ENCODE data around the gene MOBP.

Gene MOBP

GRCh38 chr3:39501059-39501458 lies 33.6 kb downstream of the MOBP start:
- DNase-seq: no peak

- DNase-seq: no peak
Measured at GRCh38 chr3:39501968-39502837, 34.7 kb downstream of the MOBP start.

- no peak for DNase-seq
Measured at GRCh38 chr3:39502838-39503145, 35.3 kb downstream of the MOBP start.

- DNase-seq: no peak
Measured at GRCh38 chr3:39505866-39506742, 38.6 kb downstream of the MOBP start.

- no peak for DNase-seq
Measured at GRCh38 chr3:39506863-39507262, 39.4 kb downstream of the MOBP start.

- no peak for DNase-seq
Measured at GRCh38 chr3:39513791-39514369, 46.4 kb downstream of the MOBP start.

- DNase-seq: no peak
Measured at GRCh38 chr3:39515681-39516441, 48.4 kb downstream of the MOBP start.

- DNase-seq: no peak
Measured at GRCh38 chr3:39519103-39519502, 51.6 kb downstream of the MOBP start.

- DNase-seq: no peak
Measured at GRCh38 chr3:39519554-39520288, 52.2 kb downstream of the MOBP start.

- no peak for DNase-seq
Measured at GRCh38 chr3:39521456-39521855, 54.0 kb downstream of the MOBP start.

GRCh38 chr3:39524107-39524506 lies 56.6 kb downstream of the MOBP start:
- DNase-seq: no peak

GRCh38 chr3:39528844-39529243 lies 61.4 kb downstream of the MOBP start:
- DNase-seq: no peak

- DNase-seq: no peak
Measured at GRCh38 chr3:39529577-39529976, 62.1 kb downstream of the MOBP start.

GRCh38 chr3:39531066-39531465 lies 63.6 kb downstream of the MOBP start:
- no peak for DNase-seq

GRCh38 chr3:39531665-39532064 lies 64.2 kb downstream of the MOBP start:
- no peak for DNase-seq

- no peak for DNase-seq
Measured at GRCh38 chr3:39532777-39533176, 65.3 kb downstream of the MOBP start.

- DNase-seq: no peak
Measured at GRCh38 chr3:39533226-39533625, 65.7 kb downstream of the MOBP start.

GRCh38 chr3:39540162-39540921 lies 72.9 kb downstream of the MOBP start:
- DNase-seq: no peak

GRCh38 chr3:39541442-39541841 lies 74.0 kb downstream of the MOBP start:
- no peak for DNase-seq

- DNase-seq: no peak
Measured at GRCh38 chr3:39541917-39542329, 74.4 kb downstream of the MOBP start.

- DNase-seq: no peak
Measured at GRCh38 chr3:39542588-39542988, 75.1 kb downstream of the MOBP start.

All from stimulated activated CD4-positive, alpha-beta T cell treated with anti-CD3 and anti-CD28 coated beads, Interleukin-2, amount 100 ng/mL, for 48 hours (primary cell).